ENCODE data around the gene IRAK4.

IRAK4 gene

DNA sequence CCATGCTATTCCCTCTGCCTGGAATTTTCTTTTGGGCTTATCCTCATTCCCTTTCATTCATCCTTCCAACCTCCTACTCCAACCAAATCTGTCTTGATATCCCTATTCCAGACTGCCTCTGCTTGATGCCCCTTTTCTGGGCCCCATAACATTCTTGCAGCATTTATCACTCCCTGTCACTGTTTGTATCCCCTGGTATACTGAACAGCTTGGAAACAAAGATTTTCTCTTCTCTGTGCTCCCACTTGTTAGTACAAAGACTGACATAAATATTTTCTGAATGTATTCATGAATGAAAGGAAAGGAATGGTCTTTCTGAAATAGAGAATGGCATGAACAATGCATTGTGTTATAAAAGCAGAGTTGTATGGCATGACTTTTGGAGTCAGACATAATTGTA is 7.5 kb downstream of the IRAK4 start:
- DNase-seq (ENCODE audit: low read depth): no peak

DNA sequence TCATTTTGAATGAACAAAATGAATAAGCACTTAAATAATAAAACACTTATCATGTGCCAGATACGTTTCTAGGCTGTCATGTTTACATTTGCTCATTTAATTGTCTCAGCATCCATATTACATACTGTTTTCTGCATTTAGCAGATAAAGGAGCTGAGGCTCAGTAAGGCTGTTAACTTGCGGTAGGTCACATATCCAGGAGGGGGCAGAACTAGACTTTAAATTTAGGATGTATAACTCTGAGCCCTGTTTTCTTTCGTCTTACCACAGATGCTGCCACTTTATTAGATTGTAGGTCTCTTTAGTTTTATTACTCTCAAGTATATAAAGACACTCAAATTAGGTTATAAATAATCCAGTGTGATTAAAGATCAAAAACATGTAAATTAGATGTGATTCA is 17.7 kb downstream of the IRAK4 start:
- no peak for DNase-seq (ENCODE audit: low read depth)

DNA sequence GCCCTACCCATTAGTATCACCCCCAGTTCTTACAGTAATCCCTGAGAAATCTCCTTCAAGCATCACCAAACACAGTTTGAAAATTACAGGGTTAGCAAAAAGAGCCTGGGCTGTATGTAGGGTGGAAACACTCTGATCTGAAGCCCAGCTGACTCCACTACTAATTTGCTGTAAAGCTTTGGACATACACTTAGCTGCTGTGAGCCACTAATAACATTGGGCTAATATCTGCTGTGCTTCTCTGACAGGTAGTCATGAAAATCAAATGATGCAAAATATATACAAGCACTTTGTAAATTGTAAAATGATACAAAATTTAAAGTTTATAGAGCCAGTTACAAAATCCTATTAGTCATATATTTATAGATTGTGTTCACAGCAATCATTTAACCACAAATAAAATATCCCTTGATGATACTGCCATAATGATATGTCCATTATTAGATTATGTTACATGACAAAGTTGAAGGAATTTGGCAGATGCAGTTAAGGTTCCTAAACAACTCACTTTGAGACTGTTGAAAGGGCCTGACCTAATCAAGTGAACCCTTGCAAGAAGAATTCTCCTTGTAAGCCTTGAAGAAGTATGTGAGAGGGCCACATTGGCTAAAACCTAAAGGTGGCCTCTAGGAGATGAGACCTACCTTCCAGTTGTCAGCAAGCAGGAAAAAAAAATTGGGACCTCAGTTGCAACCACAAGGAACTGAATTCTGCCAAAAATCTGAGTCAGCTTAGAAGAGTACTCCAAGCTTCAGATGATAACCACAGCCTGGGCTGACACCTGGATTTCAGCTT is 28.3 kb downstream of the IRAK4 start:
- DNase-seq (ENCODE audit: low read depth): no peak

DNA sequence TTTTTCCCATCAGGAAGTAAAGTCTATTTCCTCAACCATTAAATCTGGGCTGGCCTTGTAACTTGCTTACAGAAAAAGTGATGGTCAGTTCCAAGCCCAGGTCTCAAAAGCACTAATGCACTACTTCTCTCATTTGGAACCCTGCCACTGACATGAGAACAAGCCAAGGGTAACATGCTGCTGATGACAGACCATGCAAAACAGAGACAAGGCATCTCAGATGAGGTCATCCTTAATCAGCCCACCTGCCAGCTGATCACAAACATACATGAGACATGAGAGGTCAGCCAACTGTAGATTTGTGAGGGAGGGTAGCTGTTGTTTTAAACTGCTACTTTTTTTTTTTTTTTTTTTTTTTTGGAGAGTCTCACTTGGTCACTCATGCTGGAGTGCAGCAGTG is 31.2 kb downstream of the IRAK4 start:
- DNase-seq (ENCODE audit: low read depth): no peak

DNA sequence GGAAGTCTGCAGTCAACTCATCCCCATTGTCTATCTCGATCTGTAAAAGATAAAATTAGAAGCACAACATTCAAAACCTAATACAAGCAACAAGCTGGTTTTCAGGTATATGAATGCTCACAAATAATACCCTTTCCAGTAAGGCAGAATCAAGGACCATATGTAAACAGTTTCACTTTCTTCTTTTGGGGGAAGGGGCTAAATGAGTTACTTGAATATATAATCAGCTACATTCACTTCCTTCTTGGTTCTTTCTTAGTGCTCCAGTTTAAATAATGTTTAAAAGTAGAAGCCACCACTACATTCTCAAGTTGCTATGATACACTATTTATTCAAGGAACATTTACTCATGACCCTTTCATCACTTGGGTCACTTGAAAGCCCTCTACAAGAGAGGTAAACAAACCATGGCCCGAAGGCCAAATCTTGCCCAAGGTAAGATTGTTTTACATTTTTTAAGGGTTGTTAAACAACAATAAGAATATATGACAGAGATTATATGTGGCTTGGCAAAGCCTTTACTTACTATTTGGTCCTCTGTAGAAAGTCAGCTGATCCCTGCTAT is 37.0 kb downstream of the IRAK4 start:
- DNase-seq (ENCODE audit: low read depth): no peak

DNA sequence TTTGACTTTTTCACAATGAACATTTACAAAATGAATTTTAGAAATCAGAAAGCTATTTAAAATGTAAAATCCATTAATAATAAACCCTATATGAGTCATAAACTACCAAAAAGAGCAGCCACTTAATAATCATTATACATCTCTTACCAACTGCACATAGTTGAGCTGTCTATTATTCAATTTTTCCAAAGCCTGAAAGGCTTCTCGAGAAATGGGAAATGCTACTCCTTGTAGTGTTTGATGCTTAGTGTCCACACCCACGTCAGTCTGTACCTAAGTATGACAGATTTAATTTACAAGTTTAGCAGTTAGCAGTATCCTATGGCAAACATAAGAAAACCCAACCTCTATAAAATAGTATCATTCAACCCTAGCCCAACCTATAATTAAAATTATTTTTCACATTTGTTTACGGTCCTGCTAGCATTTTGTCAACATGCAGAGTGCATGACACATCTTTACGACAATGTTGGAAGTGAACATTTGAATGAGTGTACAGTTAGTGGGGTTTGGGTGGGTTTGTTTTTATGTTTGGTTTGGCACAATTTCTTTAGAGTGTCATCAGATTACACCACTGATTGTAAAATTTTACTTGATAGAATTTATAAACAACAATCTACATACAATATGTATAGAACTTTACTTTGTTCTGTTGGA is 38.9 kb downstream of the IRAK4 start:
- no peak for DNase-seq (ENCODE audit: low read depth)

DNA sequence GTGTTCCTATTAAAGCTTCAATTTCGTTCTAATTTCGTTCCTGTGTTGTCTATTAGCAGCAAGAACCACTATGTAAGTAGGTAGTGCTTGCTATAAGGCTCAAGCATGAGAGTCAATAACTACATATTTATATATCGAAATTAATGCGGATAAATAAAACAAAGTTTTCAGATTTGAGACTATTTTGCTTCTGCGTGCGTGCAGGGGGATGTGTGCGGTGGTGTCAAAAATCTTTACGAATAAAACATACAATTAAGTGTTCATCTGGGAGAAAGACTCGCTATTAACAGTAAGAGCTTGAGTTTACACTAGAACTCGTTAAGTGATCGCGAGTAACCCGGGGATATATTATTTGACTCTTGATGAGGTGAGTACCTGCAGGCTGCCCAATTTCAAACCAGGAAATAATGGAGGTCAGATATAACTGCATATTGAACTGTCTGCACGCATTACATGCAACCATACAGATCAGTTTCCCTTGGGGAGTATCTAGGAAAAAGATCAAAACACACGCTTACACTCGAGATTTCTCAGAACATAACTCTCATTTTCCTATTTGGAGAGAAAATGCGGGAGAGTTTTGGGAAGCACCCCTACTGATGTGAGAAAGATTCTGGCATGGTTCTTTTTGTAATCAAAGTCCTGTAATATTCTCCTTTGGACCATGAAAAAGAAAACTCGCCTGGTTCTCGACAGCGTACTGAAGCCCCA is 46.6 kb downstream of the IRAK4 start:
- DNase-seq (ENCODE audit: low read depth): no peak

DNA sequence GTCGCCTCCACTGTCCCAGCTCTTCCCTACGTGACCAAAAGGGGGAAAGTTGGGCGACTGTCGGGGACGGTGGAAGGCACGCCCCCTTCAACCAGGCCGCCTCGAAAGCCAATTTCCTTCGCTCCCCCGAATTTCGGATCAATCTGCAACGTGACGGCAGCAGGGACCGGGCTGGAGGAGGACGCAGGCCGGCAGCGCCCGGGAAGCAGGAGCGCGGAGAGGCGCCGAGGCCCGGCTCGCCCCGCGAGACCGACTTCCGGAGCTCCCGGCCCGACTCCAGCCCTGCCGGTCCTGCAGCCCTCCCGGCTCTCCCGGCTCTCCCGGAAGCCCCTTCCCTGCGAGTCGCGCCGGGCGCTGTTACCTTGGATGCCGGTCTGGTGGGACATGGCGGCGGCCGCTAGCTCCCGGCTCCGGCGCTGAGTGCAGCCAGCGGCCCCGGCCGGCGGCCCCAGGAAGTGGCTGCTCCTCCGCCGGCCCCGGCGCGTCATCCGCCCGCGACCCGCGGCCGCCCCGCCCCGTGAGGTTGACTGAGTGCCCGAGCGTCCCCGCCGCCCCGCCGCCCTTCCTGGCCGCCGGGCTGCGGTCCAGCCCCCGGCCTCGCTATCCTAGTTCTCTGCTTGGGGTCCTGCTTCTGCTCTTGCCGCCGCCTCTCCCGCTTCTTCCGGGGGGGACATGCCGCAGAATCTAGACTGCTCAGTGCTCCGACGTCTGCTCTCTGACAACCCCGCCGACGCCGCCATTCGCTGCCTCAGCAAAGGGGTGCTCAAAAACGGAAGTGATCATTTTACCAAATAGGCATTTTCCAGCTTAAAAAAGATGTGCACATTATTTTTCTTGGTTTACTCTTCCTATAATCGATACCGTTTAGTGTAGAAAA is 47.3 kb downstream of the IRAK4 start, which contains the start of gene TWF1:
TWF1 (minus strand) TSS at position 458 of the 877 bp plus-strand sequence; CDS start at position 386, 72 bp downstream.
- DNase-seq (ENCODE audit: low read depth): peak; percentile 70

DNA sequence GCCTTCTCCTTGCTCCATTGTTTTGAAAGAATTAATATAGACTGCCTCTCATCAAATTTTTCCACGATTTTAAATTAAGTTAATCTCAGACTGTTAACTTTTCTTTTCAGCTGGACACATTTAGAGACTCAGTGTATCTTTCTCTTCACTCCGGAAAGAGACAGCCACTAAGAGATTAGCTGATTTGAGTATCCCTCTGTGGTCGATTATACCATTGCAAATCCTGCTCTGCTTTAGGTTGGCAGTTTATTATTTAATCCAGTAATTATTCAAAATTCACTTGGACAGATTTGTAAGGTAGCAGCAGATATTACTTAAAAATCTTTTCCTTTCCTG is 48.0 kb downstream of the IRAK4 start:
- no peak for DNase-seq (ENCODE audit: low read depth)

DNA sequence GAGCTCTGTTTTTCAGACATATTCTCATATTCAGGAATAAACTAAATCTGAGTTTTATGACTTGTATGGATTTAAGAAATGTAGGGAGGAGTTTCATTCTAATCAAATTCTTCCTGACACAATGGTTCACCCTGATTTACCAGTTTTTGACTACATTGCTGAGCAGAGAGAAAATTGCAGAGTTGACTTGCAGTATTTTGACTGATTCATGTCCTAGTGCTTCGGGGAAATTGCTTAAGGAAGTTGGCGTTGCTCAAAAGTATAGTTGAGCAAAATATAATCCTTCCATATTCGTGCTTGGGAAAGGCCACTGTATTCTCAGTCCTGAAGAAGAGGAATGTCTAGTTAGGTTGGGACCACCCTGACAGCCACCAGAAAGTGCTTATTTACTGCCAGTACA is 48.6 kb downstream of the IRAK4 start:
- no peak for DNase-seq (ENCODE audit: low read depth)

DNA sequence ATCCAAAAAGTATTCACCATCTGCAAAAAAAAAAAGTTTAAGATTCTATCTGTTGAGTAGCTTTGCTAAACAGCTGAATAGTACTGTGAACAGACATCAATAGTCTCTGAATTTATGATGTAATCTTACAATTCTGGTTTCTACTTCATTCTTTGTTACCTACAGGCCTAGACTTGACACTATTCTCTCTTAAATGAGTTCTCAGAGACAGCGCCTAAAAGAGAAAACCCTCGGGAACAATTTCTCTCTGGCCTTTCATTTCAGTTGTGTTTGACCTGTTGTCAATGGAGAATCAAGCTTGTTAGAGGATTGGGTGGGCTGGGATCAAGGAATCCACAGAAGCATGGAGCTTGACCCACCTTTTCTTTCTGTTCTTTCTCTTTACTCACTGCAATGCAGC is 53.3 kb downstream of the IRAK4 start:
- DNase-seq (ENCODE audit: low read depth): no peak

DNA sequence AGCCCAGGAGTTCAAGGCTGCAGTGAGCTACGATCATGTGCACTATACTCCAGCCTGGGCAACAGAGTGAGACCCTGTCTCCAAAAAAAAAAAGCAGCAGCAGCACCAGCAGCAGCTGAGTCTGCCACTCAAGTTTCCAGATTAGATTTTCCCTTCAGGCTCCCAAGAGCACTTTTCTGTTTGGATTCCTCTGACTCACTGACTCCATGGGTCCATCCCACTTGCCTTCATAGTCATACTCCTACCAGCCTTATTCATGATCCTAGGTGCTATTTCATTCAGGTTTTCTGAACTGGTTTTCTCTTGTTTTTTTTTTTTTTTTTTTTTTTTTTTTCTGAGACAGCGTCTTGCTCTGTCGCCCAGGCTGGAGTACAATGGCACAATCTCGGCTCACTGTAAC is 54.2 kb downstream of the IRAK4 start:
- no peak for DNase-seq (ENCODE audit: low read depth)

DNA sequence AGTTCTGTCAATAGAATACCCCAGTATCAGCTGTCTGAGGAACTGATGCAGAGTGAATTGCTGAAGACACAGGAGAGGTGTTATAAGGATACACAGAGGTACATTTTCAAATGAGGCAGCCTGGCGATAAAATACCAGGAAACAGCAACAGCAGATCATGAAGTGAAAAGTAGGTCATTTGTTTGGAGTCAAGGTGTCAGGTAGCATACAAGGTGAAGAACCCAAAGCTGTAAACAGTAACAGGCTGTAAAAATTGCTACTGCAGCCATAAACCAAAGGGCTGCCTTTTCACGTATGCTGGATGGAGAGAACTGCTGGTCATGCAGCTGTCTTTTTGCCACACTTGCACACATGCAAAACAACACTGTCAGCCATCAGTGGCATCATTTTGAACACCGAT is 56.7 kb downstream of the IRAK4 start:
- DNase-seq (ENCODE audit: low read depth): no peak

DNA sequence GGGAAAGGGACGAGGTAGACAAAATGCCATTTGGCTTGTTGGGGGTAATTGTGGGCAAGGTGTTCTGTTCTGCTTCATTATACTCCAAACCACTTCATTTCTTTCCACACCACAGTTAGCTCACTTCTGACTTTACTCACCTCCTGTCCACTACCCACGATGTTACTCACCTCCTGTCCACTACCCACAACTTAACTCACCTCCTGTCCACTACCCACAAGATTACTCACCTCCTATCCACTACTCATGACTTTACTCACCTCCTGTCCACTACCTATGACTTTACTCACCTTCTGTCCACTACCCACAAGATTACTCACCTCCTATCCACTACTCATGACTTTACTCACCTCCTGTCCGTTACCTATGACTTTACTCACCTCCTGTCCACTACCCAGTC is 57.4 kb downstream of the IRAK4 start:
- no peak for DNase-seq (ENCODE audit: low read depth)

DNA sequence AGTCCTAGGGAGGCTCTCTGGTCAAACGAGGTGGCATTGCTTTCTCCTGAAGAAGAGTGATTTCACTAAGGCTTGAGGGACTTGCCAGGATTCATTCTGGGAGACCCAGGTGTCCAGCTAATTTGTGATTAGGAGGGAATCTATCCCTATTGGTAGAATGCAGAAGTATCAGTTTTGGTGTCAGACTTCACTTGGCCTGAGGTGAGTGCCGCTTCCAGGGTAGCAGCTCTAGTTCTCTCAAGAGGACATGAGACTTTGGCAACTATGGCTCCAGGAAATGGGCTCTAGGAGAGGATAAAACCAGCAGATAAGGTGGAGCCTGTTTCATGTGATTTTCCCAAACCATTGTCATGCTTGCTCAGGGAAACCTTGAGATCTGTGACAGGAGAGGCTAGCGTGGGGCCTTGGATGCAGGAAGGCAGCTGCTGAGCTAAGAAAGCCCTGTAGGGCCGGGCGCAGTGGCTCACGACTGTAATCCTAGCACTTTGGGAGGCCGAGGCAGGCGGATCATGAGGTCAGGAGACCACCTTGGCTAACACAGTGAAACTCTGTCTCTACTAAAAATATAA is 65.5 kb downstream of the IRAK4 start:
- DNase-seq (ENCODE audit: low read depth): no peak

DNA sequence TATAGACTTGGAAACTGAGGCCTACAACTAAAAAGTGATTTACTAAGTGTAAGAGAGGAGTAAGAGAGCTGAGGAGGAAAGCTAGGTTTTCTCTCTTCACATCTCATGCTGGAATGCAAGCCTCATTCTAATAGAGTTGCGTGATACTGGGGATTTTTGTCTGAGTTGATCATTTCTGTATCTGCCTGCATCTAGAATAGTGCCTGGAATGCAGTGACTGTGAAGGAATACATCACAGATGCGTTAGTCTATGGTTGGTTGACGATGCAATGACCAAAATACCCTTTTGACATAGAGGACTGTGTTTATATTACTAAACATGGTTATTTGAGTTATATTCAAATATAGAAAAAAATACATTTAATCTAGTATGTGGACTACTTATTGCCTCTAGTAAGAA is 67.9 kb downstream of the IRAK4 start:
- DNase-seq (ENCODE audit: low read depth): no peak

DNA sequence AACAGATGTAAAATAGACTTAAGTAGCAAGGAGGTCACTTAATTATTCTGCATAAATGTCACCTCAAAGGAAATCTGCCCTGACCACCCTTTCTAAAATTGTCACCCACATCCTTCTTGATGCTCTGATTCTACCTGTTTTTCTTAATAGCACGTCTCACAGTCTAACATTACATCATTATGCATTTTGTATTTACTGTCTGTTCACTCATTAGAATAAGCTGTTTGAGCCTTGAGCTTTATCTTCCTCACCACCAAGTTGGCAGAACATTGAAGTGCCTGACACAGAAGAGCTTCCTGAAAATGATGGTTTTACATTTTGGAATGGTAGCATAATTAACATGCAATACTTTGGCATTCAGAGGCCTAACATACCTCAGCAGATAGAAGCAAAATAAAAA is 68.3 kb downstream of the IRAK4 start:
- DNase-seq (ENCODE audit: low read depth): no peak

DNA sequence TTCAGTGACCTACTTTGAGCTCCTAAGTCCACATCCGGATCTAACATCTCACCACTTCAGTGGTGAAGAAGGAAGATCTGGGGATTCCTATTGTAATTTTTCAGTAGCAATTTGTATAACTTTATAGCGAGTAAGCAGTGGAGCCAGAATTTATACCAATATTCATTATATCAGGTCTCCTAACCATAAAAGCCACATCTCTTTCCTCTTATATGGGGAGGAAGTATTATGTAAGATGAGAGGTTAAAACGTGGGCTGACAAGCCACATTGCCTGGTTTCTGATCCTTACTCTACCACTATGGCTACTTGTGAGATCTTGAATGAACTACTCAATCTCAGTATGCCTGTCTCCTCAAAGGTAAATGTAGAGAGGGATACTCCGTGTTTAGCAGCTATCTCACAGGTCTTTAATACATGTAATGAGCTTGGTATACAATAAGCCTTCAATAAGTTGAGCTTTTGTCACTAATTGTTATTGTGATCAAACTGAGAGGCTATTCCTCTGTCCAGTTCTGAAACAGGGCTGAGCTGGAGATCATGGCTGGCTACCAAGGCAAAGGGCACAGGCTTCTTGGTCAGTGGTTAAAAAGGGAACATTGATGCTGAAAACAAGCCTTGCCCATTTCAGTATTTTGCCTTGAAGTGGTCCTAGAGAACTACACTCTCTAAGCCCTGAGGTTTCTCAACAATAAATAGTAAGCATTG is 73.9 kb downstream of the IRAK4 start:
- DNase-seq (ENCODE audit: low read depth): no peak

DNA sequence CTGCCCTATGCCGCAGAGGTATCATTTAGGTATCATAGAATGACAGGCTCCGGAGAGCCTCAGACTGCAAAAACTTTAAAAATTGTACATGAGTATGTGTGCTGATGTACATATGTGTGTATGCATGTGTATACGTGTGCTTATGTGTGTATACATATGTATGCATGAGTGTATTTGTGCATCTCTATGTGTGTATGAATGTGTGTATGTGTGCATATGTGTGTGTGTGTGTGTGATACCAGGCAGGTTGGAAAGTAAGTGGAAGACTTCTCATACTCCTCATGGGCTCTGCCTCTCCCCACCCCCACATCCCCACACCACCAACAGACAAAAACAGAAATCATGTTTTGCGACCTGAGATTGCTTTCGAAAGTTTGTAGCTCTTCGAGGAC is 76.5 kb downstream of the IRAK4 start:
- DNase-seq (ENCODE audit: low read depth): no peak

DNA sequence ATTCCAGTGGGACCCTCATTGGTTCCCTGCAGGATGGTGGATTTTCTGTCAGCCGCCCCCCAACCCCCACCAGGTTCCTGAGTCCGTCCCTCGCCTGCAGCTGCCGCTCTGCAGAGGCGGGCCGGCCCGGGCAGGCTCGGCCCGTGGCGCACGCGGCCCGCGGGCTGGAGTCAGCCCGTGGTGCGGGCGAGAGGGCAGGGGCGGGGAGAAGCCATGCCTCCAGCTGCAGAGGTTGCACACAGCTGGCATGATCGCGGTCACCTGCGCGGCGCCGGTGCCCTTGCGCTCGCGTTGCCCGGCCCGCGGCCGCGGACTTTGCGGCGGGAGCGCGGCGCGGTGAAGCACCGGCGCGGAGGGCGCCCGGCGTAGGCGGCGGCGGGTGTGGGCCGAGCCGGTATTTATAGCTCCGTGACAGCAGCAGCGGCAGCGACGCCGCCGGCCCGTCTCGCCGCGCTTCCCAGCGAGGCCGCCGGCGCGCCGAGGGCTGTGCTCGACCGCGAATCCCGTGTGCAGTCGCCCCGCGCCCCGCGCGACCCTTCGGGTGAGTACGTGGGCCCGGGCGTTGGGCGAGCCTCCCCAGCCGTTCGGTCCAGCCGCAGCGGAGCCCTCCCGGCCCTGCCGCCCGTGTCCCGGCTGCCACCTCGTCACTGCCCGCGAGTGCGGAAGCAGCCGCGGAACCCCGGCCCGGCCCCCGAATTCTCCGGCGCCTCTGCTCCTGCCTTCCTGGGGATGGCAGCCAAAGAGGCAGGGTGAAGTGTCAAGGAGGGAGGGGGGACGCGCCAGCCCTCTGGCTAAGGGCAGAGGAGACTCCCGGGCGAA is 77.1 kb downstream of the IRAK4 start, which contains the start of gene TMEM117:
TMEM117 (plus strand) TSS at position 426 of the 819 bp plus-strand sequence.
- peak; percentile 9 for DNase-seq (ENCODE audit: low read depth)

All from stimulated activated CD8-positive, alpha-beta memory T cell treated with anti-CD3 and anti-CD28 coated beads, Interleukin-7, amount 100 ng/mL, for 24 hours (primary cell).